ENCODE measurements around the gene CUX1. TPM values are rescaled to one million over a fixed set of nuclear protein-coding genes. Genes with fewer than 3 reads are reported as not detected.
A peak's percentile ranks its signal among the peaks of the same experiment; 100 is the strongest.
"Not testable (repeated sequence)": the region's sequence is repeated elsewhere in the genome, so short reads cannot be mapped to it uniquely, and the experiment has no call there.

Gene CUX1
- total RNA-seq, 1 donor, result 46.2 TPM

DNA sequence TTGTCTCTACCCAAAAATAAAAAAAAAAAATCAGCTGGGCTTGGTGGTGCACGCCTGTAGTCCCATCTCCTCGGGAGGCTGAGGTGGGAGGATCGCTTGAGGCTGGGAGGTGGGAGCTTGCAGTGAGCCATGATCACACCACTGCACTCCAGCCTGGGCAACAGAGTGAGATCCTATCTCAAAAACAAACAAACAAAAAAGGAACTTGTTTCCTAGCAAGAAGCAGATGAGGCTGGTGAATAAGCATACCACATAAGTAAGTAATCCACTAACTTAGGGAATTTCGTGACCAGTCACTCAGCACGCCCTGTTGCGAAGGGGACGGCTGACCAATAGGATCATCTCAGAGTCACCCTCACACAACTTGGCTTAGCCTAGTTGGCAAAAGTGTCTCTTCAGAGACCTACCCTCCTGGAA lies 64.6 kb downstream of the CUX1 start:
- TF ChIP-seq, protein P1, sequence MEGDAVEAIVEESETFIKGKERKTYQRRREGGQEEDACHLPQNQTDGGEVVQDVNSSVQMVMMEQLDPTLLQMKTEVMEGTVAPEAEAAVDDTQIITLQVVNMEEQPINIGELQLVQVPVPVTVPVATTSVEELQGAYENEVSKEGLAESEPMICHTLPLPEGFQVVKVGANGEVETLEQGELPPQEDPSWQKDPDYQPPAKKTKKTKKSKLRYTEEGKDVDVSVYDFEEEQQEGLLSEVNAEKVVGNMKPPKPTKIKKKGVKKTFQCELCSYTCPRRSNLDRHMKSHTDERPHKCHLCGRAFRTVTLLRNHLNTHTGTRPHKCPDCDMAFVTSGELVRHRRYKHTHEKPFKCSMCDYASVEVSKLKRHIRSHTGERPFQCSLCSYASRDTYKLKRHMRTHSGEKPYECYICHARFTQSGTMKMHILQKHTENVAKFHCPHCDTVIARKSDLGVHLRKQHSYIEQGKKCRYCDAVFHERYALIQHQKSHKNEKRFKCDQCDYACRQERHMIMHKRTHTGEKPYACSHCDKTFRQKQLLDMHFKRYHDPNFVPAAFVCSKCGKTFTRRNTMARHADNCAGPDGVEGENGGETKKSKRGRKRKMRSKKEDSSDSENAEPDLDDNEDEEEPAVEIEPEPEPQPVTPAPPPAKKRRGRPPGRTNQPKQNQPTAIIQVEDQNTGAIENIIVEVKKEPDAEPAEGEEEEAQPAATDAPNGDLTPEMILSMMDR (IDR thresholded peaks at IDR 0.05; ENCODE audit: insufficient read depth, low read depth, low read length), result no peak
- no peak overlapping the region for H3K4me3 ChIP-seq (ENCODE audit: low read depth, low read length)
- DNase-seq (ENCODE audit: low read depth), result peak; percentile 96

DNA sequence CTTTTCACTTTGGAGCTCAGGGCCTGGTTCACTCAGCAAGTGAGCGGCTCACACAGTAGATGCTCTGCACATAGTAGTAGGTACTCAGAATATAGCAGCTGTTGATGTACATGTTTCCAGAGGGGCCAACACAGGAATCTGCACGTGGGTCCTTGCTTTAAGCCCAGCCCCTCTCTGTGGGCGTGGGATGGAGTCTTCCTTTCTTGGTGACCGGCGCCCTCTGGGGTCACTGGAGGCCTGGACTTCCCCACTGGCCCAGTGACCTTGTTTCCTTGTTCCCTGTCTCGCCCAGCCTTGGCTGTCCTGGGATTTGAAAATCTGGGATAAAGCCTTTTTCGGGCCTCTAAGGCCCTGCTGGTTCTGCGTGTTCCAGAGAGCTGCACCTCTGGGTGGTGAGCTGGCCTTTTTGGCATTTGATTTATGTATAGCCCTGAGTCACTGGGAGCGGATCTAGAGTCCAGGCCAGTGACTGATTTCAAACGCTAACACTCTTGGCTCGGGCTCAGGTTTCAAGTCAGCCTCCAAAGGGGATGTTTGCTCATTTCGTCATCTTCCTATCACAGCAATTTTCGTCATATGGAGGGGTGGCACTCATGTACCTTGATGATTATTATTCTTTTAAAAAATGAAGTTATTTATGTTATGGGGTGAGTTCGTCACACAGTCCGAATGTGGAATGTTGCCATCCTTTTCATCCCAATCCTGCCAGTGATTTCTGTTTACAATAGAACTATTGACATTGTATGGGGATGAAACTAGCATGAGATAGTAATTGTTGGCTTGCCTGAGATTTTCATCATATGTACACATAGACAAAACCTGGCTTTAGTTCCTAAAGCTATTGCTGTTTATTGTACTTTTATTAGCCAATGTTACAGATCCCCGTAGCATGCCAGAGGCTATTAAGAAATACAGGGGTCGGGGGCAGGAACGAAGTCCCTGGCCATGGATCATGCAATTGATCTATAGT lies 65.5 kb downstream of the CUX1 start:
- H3K4me3 ChIP-seq (ENCODE audit: low read depth, low read length), result no peak overlapping the region
- DNase-seq (ENCODE audit: low read depth), result peak; percentile 100
- TF ChIP-seq, protein P1 (IDR thresholded peaks at IDR 0.05; ENCODE audit: insufficient read depth, low read depth, low read length), result no peak

DNA sequence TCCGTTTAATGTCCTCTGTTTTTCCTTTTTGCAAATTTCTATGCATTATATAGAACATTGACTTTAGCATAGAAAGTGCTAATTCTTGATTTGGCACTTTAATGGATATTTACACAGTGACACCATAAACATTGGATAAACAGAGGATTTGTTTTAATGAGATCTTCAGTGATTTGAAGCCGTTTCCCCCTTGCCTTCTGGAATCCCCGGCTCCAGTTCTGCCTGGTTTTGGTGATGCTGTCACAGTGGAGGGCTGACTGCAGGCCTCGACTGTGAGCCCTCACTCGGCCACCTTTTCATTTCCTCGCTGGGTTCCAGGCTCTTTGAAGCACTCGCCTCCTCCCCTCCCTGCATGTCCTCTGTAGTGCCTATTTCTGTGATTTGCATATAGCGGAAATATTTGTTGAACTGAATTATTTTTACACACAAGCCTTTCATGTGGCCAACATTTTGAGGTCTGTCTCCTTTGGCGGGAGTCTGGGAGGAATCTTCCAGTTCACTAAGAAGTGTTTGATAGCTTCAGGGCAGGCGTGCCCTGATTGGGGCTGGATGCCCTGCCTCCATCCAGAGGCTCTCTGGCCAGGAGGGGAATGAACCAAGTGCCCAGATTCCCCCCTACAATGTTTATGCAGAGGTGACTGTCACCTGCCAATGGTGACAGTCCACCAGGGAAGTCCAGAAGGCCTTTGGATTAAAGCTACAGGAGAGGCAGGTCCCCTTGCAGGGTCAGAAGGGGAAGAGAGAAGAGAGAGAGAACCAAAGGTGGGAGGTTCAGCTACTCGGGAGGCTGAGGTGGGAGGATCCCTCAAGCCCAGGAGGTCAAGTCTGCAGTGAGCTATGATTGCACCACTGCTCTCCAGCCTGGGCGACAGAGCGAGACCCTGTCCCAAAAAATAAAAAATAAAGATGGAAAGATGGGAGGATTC lies 67.5 kb downstream of the CUX1 start:
- no peak overlapping the region for H3K4me3 ChIP-seq (ENCODE audit: low read depth, low read length)
- TF ChIP-seq, protein P1 (IDR thresholded peaks at IDR 0.05; ENCODE audit: insufficient read depth, low read depth, low read length), result no peak
- DNase-seq (ENCODE audit: low read depth), result peak; percentile 79

DNA sequence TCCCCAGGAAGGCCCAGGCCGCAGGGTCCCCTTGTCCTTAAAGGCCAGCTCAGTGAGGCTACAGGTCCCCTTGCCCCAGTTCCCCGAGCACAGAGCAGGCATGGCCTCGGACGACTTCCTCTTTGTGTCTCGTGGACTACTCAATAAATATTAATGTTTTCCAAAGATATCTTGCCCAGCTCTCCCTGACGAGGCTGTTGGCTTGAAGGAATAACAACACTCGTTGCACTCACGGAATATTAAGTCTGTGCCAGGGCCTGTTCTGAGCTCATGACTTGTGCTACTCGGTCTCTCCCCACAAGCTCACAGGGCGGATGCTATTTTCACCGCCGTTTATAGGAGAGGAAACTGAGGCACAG lies 68.2 kb downstream of the CUX1 start:
- TF ChIP-seq, protein P1 (IDR thresholded peaks at IDR 0.05; ENCODE audit: insufficient read depth, low read depth, low read length), result no peak
- no peak for DNase-seq (ENCODE audit: low read depth)
- no peak overlapping the region for H3K4me3 ChIP-seq (ENCODE audit: low read depth, low read length)

DNA sequence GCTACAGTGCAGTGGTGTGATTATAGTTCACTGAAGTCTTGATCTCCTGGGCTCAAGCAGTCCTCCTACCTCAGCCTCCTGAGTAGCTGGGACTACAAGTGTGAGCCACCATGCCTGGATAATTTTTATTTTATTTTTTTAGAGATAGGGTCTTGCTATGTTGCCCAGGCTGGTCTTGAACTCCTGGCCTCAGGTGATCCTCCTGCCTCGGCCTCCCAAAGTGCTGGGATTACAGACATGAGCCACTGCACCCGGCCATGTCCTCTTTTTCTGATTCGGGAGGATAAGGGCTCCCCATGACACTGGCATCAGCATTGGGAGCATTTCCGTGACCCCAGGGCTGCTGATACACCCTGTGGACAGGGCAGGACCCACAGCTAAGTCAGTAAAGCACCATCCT lies 69.9 kb downstream of the CUX1 start:
- H3K4me3 ChIP-seq (ENCODE audit: low read depth, low read length); DNase-seq (ENCODE audit: low read depth): not testable (repeated sequence)

DNA sequence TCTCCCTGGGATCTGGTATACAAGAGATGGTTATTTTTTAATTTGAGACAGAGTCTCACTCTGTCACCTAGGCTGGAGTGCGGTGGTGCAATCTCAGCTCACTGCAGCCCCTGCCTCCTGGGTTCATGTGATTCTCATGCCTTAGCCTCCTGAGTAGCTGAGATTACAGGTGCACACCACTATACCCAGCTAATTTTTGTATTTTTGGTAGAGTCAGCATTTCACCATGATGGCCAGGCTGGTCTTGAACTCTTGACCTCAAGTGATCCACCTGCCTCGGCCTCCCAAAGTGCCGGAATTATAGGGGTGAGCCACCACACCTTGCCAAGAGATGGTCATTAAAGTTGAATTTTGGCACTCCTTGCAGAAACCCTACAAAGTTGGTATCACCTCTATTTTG lies 71.1 kb downstream of the CUX1 start:
- H3K4me3 ChIP-seq (ENCODE audit: low read depth, low read length); DNase-seq (ENCODE audit: low read depth): not testable (repeated sequence)

DNA sequence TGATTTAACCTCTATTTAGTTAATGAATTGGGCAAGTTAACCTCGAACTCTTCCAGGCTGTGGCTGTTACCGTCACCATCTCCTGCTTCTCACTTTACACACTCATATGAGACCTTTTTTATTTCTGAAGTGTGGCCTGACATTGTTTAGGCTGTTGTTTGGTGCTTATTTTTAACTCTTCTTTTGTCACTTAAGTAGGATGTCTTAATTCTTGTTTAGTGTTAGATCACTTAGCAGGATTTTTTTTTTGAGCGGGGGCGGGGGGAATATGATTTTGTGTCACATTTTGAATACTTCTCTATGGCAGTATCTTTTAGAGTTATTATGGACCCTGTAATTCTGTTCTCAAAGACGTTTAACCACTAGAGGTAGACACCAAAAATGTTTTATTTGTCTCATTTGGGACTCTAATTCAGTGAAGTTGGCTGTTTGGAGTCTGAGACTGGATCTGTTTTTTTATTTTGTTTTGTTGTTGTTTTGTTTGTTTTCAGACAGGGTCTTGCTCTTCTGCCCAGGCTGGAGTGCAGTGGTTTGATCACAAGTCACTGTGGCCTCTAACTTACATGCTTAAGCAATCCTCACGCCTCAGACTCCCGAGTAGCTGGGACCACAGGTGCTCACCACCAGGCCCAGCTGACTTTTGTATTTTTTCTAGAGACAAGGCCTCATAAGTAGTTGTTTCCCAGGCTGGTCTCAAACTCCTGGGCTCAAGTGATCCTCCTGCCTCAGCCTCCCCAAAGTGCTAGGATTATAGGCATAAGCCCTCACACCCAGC lies 73.5 kb downstream of the CUX1 start:
- TF ChIP-seq, protein P1 (IDR thresholded peaks at IDR 0.05; ENCODE audit: insufficient read depth, low read depth, low read length), result no peak
- H3K4me3 ChIP-seq (ENCODE audit: low read depth, low read length), result no peak overlapping the region
- DNase-seq (ENCODE audit: low read depth), result no peak

All from fibroblast of villous mesenchyme (primary cell).